Stimulated activated CD8-positive, alpha-beta memory T cell treated with anti-CD3 and anti-CD28 coated beads, Interleukin-4, amount 100 ng/mL, for 1 hour (primary cell): ENCODE measurements around the gene ASPDH.

Source experiments
- DNase-seq, 2 donors: peaks; one replicate each; pipeline ENCODE4 v3.0.0-alpha.2; 2020; ENCODE audit warnings: low read depth in 2 of 2, low spot score in 1 of 2

Gene ASPDH

GRCh38 chr19:50498219-50499056, 15.3 kb downstream of the ASPDH start:
- no peak for DNase-seq

DNA sequence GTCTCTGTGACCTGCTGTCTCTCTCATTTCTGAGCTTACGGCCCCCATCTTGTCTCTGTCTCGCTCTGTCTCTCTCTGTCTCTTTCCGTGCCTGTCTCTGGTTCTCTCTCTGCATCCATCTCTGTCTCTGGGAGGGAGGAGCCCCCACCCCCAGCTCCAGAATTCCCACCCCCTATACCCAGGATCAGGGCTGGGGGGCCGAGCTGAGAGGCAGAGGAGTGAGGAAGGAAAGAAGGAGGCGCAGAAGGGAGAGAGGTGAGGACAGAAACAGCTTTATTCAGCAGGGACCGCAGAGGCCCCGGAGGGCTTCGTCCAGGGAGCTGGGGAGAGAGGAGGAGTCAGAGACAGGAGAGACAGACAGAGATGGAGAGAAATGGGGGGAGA, 16.7 kb downstream of the ASPDH start:
- DNase-seq, result no peak

GRCh38 chr19:50496189-50497021, 17.3 kb downstream of the ASPDH start:
- no peak for DNase-seq

GRCh38 chr19:50495020-50495531, 18.6 kb downstream of the ASPDH start:
- no peak for DNase-seq

- DNase-seq, result no peak
These were observed 19.3 kb downstream of the ASPDH start for GRCh38 chr19:50494186-50495019.

GRCh38 chr19:50493171-50493570, 20.5 kb downstream of the ASPDH start:
- DNase-seq, result no peak

DNA sequence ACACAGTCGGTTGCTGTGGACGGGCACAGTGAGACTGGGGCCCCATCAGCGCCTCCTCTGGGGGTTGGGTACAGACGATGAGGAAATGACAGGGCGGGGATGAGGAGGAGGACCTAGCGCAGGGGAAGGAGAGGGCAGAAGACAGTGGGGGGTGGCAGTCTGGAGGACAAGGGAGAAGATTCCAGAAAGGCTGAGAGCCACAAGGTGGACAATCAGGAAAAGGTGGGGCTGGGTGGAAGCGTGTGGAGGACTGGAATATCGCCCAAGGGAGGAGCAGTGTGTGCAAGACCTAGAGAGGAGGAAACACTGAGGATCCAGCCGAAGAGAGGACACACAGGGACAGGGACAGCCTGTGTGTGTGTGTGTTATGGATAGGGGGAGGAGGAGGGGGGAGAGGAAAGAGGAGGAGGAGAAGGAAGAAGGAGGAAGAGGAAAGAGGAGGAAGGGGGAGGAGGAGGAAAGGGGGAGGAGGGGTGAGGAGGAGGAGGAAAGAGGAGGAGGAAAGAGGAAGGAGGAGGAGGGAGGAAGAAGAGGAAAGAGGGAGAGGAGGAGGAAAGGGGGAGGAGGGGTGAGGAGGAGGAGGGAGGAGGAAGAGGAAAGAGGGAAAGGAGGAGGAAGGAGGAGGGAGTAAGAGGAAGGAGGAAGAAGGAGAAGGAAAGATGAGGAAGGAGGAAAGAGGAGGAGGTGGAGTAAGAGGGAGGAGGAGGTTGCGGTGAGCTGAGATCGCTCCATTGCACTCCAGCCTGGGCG, 21.2 kb downstream of the ASPDH start:
- DNase-seq, result no peak

GRCh38 chr19:50490991-50491472, 22.7 kb downstream of the ASPDH start:
- DNase-seq, result no peak

DNA sequence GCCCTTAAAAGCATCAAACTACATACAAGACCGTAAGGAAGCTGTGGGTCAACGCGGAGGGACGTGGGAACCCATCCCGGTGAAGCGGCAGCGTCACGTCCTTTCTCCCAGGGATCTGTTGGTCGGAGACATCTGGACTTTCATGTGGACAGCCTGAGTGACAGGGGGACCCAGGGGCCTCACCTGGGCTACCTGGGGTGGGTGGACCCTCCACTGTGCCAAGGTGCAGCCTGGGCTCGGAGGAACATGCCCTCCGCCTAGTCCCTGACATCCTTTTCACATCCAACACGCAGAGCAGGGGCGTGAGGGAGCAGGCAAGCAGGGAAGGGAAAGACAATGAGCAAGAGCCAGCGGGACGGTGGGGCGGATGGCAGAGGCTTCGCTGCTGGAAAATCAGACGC, 23.3 kb downstream of the ASPDH start:
- no peak for DNase-seq

- DNase-seq, result no peak
These were observed 24.2 kb downstream of the ASPDH start for GRCh38 chr19:50489461-50490011.

- DNase-seq, result no peak
These were observed 25.1 kb downstream of the ASPDH start for GRCh38 chr19:50488389-50489194.

DNA sequence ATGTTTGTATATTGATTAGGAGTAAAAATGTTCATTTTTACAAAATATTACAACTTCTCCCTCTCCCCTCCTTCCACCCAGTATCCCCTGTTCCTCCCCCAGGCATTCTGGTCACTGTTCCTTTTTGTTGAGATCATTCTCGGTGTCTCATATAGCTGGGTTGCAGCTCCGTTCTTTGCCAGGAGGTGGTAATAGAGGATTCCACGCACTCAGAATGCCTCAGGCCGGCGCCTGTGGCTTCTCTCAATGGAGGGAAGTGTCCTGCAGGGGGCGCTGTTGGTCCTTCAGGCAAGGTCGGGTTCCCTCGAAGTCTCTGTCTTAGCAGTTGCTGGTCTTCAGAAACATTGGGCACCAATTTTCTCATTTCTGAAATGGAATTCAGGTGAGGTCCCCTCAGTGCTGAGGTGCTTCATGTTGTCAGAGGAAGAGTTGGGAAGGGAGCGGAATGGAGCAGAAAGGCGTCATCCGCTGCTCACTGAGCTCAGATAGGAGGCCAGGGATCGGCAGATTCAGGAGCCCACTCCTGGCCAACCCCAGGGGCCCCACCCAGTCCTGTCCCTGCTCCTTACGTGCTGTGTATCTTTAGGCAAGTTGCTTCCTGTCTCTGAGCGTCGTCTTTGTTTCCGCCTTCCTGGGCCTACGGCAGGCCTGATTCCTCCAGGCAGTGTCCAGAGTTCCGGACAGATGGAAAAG, 26.7 kb downstream of the ASPDH start:
- DNase-seq, result peak in 1 of 2 donors; percentile 23

DNA sequence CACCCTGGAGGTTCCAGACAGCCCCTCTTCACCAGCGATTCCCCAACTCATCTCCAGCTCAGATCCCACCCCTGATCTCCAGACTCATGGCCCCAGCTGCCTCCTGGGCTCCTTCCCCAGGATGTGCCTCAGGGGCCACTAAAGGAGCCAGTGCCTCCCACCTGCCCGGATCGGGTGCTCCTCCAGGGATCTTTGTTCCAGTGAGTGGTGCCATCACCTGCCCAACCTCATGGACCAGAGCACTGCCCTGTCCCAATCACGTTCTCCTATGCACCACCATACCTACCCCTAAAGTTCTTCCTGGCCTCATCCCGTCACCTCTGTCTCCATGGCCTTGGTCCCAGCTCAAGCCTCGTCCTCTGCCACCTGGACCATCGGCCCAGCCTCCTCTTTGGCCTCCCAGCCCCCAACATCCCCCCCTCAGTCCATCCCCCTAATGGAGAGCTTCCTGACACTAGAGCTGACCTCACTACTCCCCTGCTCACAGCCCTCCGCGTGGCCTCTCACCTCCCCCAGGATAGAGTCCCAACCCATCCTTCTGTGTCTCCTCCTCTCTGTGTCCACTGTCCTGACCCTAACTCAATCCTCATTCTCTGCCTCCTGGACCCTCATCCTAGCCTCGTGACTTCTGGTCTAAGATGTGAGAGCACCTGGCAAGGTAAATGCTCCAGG, 28.3 kb downstream of the ASPDH start:
- DNase-seq, result no peak

- no peak for DNase-seq
These were observed 30.8 kb downstream of the ASPDH start for GRCh38 chr19:50482916-50483315.

- no peak for DNase-seq
These were observed 31.4 kb downstream of the ASPDH start for GRCh38 chr19:50482271-50482855.

GRCh38 chr19:50481351-50482149, 32.2 kb downstream of the ASPDH start:
- no peak for DNase-seq
